HG03045 (cell line): ENCODE measurements around the gene C2CD4D.

Experiments
- ATAC-seq: cut with Tn5 transposase; IDR thresholded peaks from one replicate; pipeline ENCODE4 v1.9.1; 2021; ENCODE audit warnings: mild to moderate bottlenecking, moderate library complexity; ENCODE audit not compliant: unreplicated experiment

The C2CD4D gene

DNA sequence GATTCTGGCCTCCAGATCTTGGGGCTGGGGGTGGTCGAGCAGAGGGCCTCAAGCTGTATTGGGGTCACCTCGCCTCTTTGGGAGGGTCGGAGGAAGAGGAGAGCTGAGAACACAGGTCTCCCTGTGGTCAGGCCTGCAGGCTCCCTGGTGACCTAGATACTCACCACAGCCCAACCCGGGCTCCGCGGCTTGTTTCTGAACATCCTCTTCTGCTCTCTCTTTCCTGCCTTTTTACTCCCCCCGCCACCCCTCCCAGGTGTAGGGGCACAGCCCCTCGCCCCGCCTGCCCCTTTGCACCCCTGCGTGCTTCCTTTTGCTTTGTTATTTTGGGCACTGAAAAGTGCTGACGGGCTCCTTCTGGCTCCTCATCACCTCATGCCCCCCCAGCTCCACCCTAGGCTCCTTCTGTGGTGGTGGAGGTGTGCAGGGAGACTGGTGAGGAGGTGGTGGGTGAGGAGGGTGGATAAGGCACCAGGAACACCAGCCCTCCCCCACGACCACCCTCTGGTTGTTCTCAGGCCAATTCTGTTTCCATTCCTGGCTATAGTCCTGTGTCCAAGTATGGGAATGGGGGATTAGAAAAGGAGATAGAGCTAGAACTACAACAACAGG is 23.8 kb downstream of the C2CD4D start:
- no peak for ATAC-seq

DNA sequence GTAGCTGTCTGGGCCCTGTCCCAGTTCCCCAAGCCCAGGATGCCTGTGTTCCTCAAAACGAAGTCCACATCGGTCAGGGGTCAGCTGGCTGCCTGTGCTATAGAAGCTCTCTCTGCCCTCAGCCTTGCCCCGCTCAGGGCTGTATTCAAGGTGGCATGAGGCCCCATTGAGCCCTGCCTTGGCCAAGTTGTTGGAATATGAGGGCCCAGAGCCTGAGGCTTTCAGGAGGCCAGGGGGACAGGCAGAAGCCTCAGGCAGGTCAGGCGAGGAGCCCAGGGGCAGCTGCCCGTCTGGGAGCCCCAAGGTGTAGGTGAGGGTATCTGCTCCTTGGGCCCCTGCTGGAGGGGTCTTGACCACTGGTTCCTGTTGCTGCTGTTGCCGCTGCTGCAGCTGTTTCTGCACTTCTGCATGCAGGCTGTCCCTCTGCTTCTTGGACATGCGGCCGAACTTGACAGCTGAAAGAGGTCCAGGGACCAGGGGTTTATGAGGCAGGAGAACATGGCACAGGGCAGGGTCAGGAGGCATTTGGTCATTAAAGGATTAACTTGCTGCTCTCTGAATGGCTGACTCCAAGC is 24.6 kb downstream of the C2CD4D start:
- no peak for ATAC-seq

DNA sequence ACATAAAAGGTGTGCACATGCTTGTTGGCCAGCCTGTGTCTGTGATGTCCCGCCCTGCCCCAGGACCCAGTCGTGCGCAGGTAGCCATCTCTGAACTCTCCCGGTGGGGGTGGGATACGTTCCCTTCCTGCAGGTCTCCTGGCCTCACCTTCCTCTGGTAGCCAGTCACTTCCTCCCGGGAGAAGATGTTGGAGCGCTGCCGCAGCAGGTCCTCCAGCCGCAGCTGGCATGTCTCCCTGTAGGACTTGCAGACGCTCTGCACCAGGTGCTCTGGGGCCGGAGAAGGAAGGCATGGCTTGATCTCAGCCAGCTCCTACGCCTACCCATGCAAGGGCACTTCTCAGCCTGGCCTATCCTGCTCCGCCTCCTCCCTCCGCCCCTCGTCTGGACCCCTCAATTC is 25.2 kb downstream of the C2CD4D start:
- ATAC-seq, result no peak

DNA sequence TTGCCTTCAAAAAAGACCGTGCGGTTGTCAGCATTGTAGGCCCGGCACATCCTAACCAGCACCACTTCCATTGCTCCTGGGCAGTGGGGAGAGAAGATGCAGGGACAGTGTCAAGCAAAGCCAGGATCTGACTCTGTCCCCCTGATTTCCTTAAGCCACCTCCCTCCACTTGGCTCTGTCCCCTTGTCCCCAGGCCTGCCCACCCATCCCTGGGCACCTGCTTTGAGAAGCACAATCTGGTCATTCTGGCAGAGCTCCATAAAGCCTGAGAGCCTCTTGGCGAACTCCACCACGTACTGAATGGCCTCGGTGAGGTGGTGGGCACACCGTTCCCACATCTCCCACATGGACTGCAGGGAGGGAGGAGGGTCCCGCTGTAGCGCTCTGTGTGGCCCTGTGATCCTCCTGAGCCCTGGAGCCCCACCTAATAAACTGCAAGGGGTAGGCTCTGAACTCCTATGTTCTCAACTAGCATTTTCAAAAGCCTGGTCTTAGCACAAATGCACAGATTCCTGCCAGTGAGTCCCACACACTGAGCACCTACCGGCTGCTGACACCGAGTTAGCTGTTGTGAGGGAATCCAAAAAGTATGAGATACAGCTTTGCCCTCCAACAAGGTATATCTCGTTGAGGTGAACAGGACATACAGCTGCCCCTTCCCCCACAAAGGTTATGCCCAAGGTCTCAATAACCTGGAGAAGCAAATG is 26.2 kb downstream of the C2CD4D start:
- ATAC-seq, result no peak

DNA sequence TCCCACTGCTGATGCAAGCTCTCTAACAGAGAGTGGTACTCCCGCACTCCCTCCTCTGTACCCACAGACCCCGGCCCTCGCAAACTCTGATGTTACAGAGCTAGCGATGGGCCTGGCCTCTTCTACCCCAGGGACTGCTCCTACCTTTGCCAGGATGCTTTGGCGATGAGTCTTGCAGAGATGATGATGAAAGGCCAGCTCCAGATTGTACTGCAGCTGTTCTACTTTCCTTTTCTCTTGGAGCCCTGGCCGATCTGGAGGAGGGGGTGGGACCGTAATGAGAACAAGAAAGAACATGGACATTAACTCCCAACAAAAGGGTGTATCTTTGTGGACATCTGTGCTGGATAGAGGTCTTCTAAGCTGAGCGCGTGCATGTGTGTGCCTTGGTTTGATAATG is 28.4 kb downstream of the C2CD4D start:
- no peak for ATAC-seq

DNA sequence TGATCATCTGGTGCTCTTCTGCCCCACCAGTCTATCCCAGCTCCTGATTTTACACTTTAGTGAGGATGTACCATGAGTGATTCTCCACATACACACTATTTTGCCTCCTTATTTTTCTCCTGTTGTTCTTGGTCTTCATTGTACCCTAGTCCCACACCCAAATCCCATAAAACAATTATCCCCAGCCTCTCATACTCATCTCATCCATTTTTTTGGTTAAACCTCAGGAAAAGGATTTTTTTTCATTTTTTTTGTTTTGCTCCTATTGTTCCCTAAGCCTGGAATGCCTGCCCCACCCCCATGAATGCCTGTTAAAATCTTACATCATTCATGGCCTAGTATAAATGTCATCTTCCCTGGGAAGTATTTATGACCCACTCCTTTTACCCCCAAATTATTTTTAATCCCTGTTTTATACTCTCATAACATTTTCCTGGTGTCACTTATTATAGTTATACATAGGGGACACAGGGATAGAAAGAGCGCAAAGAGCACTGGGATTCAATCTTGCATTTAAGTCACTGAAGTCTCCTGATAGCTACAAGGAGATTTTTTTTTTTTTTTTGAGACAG is 29.5 kb downstream of the C2CD4D start:
- no peak for ATAC-seq

DNA sequence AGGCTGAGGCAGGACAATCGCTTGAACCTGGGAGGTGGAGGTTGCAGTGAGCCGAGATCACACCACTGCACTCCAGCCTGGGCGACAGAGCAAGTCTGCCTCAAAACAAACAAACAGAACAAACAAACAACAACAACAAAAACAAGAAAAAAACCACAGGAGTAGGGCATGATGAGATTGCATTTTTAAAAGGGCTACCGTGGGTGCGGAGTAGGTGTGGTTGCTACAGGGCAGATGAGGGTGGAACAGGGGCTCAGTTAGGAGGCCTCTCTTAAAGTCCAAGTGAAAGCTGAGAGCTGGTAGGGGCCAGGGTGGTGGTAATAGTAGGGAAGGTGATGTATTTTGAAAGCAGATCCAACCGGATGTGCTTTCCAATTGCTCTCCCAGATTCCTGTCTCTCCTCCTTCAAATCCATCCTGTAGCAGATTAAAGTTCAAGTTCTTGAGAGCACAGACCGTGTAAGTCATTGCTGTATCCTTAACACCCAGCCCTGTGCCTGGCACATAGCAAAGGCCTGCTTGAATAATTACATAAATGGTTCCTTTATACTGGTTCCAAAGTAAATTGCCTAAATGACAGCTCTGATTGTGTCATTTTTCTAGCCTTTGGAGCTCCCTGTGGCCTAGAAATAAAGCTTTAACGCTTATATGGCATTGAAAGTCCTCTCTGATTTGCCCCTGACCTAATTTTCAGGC is 30.2 kb downstream of the C2CD4D start:
- ATAC-seq, result no peak

DNA sequence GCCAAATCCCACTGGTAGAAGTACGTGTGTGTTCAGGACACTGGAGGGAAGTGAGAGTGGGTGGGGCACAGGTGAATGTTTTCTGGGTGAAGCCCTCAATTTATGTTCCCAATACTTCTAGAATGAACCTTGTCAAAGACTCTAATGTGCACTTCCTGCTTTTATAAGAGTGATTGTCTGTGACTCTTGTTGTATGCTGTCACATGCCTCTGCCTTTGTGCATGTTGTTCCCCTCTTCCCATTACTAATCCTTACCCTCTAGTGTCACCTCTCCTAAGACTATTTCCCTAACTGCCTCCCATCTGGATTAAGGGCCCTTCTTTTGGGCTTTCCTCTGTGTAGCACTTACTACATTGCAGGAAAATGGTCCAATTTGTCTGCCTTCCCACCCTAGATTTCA is 31.9 kb downstream of the C2CD4D start:
- no peak for ATAC-seq

DNA sequence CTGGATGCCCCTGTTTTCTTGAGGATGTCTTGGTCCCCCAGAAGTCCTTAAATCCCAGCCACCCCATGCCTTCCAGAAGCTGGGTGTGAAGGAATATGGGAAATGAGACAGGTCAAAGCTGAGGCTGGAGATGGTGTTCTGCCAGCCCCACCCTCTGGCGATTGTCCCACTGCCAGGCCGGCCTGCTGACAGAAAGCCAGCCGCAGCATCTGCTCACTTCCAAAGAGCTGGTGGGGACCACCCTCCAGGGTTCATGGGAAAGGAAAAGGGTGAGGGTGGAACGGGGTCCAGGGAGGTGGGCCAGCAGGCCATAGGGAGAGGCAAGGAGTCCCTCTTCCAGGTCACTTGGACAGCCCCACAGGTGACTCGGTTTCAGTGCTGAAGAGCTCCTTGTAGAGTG is 32.5 kb downstream of the C2CD4D start:
- ATAC-seq, result no peak

DNA sequence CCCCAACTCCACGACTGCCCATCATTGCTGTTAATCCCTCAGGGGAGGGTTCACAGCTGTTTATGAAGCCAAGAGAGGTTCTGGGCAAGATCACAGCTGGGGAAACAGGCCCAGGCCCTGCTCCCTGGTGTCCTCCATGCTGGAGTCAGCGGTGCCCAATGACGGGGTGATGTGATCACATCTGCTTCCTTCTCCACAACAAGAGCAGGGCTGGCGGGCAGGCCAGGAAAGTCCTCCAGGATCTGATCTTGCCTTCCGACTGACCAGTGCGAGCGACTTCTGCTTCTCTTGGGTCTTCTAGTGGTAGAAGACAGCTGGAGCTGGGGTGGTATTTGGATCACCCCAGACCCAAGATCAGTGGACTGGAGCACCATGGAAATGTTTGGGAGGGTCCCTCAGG is 33.5 kb downstream of the C2CD4D start:
- no peak for ATAC-seq

DNA sequence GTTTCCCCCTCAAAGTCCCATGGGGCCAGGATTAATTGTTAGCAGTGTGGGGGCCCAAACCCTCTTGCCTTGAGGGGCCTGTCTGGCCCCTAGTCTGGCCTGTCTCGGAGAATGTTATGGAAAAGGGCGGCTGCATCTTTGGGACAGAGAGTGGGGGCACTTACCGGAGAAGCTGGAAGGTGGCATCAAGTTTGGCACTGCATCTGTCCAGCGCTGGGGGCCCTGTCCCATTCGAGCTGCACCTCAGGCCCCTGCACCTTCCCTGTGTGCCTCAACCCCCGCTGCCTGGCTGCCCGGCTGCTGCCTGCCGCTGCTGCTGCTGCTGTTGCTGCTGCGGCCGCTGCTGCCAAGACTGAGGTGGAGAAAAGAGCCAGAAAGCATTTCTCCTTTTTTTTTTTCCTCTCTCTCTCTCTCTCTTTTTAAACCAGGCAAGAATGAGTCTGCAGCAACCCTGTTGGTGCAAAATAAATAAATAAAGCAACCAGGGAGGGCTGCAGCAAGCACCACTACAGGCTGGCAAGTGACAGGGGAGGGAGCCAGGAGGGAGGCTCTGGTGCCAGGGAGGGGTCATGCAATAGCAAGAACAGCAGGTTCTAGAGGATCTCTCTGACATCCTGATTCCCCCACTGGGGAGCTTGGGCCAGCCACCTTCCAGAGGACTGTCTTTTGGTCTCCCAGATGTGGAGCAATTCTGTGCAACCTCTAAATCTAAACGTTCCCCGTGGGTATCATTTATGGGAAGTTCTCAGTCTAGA is 34.4 kb downstream of the C2CD4D start, which contains the start of gene LINGO4:
Gene LINGO4 (minus strand): TSS at position 354 of the 755 bp plus-strand sequence. CDS start 2,715 bp downstream, outside the sequence.
- no peak for ATAC-seq

DNA sequence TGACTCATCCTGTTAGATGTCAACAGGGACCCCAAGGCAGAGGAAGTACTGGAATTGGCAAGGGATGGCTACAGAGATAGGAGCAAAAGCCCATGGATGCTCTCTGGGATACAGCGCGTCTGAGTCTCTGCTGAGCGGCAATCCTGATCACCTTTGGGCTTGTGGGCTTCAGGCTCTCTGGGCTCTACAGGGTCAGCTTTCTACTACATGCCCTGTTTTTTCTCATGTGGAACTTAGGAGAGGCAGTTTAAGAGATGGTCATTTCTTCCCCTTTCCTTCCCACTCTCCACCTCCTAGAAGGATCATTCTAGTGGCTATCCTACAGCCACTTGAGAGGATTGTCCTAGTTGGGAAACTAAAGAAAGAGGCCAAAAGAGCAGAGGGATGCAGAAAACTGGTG is 35.7 kb downstream of the C2CD4D start:
- ATAC-seq, result no peak

DNA sequence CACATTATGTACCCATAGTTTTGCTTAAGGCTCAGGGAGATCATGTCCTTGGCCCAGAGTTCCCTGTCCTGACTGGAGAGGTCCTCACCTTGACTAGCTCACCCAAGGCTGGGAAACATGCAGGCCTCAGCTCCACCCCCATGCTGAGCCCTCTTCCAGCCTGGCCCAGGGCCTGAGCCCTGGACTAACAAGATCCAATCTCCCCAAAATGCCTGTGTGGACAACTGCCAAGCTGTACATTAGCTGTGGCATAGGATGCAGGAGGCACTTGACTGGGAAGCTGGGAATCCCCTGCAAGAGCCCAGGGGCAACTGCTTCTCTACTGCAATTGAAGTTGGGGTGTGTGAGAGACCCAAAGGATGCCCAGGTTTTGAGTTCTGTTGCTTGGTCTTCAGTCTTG is 36.5 kb downstream of the C2CD4D start:
- ATAC-seq, result no peak

DNA sequence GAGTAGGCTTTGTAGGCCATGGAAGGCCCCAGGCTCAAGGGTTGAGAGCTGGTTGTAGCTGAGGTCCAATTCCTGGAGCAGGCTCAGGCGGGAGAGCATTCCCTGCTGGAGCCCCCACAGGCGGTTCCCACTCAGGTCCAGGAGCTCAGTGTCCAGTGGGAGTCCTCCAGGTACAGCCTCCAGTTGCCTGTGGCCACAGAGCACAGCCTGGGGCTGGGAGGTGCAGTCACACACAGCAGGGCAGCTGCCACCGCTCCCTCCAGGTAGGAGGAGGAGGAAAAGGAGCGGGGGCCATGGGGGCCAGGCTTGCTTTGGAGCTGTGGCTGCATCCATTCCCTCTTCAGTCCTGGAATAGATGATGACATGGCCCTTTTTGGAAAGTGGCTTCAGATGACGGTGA is 37.2 kb downstream of the C2CD4D start:
- no peak for ATAC-seq

DNA sequence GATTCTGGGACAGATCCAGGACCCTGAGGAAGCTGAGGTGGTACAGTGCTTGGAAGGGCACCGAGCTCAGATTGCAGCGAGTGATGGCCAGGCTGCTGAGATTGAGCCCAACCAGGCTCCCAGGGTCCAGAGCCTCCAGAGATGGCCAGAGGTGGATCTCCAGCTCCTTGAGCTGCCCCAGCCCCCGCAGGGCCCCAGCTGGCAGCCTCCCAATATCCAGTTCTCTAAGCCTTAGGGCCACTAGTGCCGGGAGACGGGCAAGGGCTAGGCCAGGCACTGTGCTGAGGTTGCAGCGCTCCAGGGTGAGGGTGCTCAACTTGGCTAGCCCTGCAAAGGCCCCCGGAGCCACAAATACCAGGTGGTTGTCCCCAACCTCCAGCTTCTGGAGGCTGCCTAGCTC is 37.8 kb downstream of the C2CD4D start:
- ATAC-seq, result no peak

DNA sequence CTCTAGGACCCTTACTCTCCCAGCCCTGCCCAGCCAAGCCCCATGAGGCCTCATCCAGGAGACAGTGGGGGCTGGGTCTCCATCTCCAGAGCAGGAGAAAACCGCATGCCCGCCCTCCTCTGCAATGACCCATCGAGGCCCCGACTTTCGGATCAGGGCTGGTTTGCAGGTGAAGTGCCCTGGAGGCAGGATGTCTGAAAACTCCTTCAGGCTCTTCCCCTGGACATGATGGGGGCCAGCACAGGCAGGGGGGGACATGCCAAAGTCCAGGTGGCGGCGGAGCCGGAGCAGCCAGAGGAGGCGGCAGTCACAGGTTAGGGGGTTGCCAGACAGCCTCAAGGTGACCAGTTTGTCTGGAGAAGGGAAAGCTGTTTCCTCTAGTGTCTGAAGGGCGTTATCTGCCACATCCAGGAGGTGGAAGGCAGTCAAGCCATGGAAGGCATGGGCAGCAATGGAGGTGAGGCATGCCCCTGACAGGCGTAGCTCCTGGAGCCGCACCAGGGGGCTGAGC is 38.3 kb downstream of the C2CD4D start:
- ATAC-seq, result no peak

DNA sequence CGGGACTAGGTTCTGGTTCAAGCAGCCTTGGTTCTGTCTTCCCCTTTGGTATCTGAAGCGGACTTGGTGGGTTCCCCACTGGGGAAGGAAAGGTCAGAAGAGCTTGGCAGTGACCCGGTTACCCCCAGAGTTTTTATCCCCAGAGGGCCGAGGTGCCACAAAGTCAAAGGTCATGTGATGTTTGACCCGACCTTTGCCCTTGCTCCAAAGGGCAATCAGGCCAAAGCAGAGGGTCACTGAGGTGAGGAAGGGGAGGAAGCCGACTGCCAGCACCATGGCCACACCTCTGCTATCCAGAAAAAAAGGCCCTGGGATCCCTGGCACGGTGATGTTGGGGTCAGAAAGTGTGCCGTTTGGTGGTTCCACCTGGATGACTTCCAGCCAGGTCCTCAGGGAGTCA is 38.8 kb downstream of the C2CD4D start:
- no peak for ATAC-seq

DNA sequence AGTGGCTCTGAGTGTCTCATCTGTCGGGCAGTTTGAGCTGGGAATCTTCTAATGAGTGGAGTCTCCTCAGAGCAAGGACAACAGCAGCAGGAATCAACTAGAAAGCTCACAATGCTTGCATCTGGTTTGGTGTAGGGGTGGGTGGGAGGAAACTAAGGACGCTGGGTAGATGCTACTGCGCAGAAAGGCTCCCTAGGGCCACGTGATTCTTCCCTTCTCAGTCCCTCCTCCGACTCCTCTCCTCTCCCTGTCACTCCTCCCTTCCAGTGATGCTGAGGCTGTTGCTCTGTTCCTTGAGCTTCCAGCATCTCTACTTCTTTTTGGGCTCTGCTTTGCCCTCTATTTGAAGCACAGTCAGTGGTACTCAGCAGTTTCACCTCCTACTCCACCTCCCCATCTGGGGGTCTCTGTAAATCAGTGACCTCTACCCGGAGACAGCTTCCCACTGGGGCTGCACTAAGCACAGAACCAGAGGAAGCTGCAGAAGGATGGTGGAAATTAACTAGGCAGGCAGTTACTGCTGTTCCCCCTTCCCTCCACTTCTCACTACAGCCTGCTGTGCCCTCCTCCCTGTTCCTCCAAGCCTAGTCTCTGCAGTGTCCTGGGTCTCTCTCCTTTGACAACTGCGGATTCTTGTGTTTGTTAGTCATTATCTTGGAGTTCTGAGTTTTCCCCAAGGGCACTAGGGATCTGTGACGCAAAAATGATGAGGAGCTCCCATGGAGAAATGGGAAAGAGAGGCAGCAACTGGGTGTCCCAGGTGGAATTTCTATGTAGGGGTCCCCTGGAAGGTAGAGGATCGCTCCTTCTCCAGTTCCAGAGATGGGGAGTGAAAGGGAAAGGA is 40.2 kb downstream of the C2CD4D start:
- ATAC-seq, result no peak

DNA sequence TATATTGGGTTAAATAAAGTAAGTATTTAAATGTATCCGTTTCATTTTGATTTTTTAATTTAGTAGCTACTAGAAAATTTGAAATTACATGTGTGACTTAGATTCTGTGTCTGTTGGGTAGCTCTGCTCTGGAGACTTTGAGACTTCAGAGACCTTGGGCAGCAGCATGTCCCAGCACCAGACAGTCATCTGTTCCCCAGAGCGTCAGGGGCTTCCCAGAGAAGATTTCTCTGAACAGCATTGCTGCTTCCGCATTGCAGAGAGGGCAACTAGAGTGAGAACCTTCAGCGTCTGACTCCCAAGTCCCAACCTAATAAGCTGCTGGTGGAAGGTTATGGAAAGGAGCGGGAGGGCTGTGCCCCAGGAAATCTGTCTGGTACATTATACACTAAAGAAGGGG is 41.0 kb downstream of the C2CD4D start:
- ATAC-seq, result no peak
